ENCODE data around the gene CTBP2. TPM values are rescaled to one million over a fixed set of nuclear protein-coding genes. Genes with fewer than 3 reads are reported as not detected.

CTBP2 gene
- total RNA-seq, 1 donor from 2014 or later = 94.5 TPM

- no peak for DNase-seq (ENCODE audit: low spot score)
Observed at GRCh38 chr10:125043841-125044658, 116.3 kb downstream of the CTBP2 start.

GRCh38 chr10:125041856-125042506, 118.4 kb downstream of the CTBP2 start:
- DNase-seq (ENCODE audit: low spot score) = no peak

- no peak for DNase-seq (ENCODE audit: low spot score)
Observed at GRCh38 chr10:125039354-125039769, 121.0 kb downstream of the CTBP2 start.

- no peak for DNase-seq (ENCODE audit: low spot score)
Observed at GRCh38 chr10:125038637-125039036, 121.7 kb downstream of the CTBP2 start.

- no peak for DNase-seq (ENCODE audit: low spot score)
Observed at GRCh38 chr10:125037145-125037877, 123.1 kb downstream of the CTBP2 start.

GRCh38 chr10:125035588-125036295, 124.6 kb downstream of the CTBP2 start:
- DNase-seq (ENCODE audit: low spot score) = no peak

GRCh38 chr10:125035136-125035535, 125.2 kb downstream of the CTBP2 start:
- no peak for DNase-seq (ENCODE audit: low spot score)

GRCh38 chr10:125034675-125035074, 125.7 kb downstream of the CTBP2 start:
- DNase-seq (ENCODE audit: low spot score) = no peak

GRCh38 chr10:125033146-125033924, 127.0 kb downstream of the CTBP2 start:
- no peak for DNase-seq (ENCODE audit: low spot score)

- DNase-seq (ENCODE audit: low spot score) = no peak
Observed at GRCh38 chr10:125032474-125033020, 127.8 kb downstream of the CTBP2 start.

- DNase-seq (ENCODE audit: low spot score) = no peak
Observed at GRCh38 chr10:125030567-125031197, 129.7 kb downstream of the CTBP2 start.

GRCh38 chr10:125029584-125030242, 130.7 kb downstream of the CTBP2 start:
- no peak for DNase-seq (ENCODE audit: low spot score)

GRCh38 chr10:125027871-125028869, 132.2 kb downstream of the CTBP2 start:
- DNase-seq (ENCODE audit: low spot score) = no peak

- no peak for DNase-seq (ENCODE audit: low spot score)
Observed at GRCh38 chr10:125026974-125027735, 133.2 kb downstream of the CTBP2 start.

- no peak for DNase-seq (ENCODE audit: low spot score)
Observed at GRCh38 chr10:125026036-125026931, 134.1 kb downstream of the CTBP2 start.

- no peak for DNase-seq (ENCODE audit: low spot score)
Observed at GRCh38 chr10:125025341-125025740, 135.0 kb downstream of the CTBP2 start.
